Activated naive CD8-positive, alpha-beta T cell treated with anti-CD3 and anti-CD28 coated beads, Interleukin-2, amount 50 U/mL, for 24 hours (primary cell): Measurements from ENCODE around the gene FAP.

Experiments
- ATAC-seq: fragments of 150-1000 bp; cut with Tn5 transposase; one replicate; pipeline ENCODE4 v1.10.0; 2021
- DNase-seq: peaks from one replicate; pipeline ENCODE4 v3.0.0; 2021
- H3K27ac Mint-ChIP-seq: one replicate; pipeline ENCODE4 v1.8.0; 2021; ENCODE audit warnings: mild to moderate bottlenecking, mixed read lengths
- H3K27me3 Mint-ChIP-seq: one replicate; pipeline ENCODE4 v1.8.0; 2021; ENCODE audit warnings: mixed read lengths
- H3K36me3 Mint-ChIP-seq: one replicate; pipeline ENCODE4 v1.8.0; 2021; ENCODE audit warnings: low read depth, mixed read lengths
- H3K4me1 Mint-ChIP-seq: one replicate; pipeline ENCODE4 v1.8.0; 2021; ENCODE audit warnings: mixed read lengths
- H3K4me3 Mint-ChIP-seq: one replicate; pipeline ENCODE4 v1.8.0; 2021; ENCODE audit warnings: mild to moderate bottlenecking, moderate library complexity, mixed read lengths
- H3K9me3 Mint-ChIP-seq: one replicate; pipeline ENCODE4 v1.8.0; 2021; ENCODE audit warnings: mixed read lengths

The FAP gene

GRCh38 chr2:162254236-162254871 is 11.1 kb upstream of the FAP start:
- Mint-ChIP-seq H3K4me3 (no peak overlapping the region), H3K27me3 (no peaks in the 10 kb centered on the region), H3K4me1 (no peaks in the 10 kb centered on the region), H3K9me3 (no peaks in the 10 kb centered on the region), H3K36me3 (no peaks in the 10 kb centered on the region), H3K27ac (no peak overlapping the region)
- DNase-seq (no peak), ATAC-seq (no peak)

- no peaks in the 10 kb centered on the region for H3K36me3 Mint-ChIP-seq
- no peaks in the 10 kb centered on the region for H3K27me3 Mint-ChIP-seq
- DNase-seq (no peak), ATAC-seq (no peak)
- H3K4me3 Mint-ChIP-seq = no peak overlapping the region
- no peak overlapping the region for H3K27ac Mint-ChIP-seq
- no peaks in the 10 kb centered on the region for H3K4me1 Mint-ChIP-seq
- no peaks in the 10 kb centered on the region for H3K9me3 Mint-ChIP-seq
Measured at GRCh38 chr2:162253435-162253834, 10.2 kb upstream of the FAP start.

DNA sequence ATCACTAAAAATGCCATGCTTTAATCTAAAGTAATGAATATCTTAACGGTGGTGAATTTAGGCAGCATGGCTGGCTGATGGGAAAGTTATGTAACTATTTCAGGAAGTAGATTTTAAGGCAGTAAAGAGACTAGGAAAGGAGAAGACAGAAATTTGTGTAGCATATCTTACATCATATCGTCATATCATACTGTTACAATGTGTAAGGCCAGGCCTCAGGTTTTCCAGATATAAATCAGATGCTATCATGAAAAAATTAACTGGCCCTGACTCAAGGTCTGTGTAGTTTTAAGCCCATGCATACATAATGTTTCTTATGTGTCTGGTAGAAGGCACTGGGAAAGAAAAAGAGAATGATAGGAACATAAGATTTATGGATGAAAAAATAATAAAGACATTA is 8.9 kb upstream of the FAP start:
- no peak overlapping the region for H3K27ac Mint-ChIP-seq
- H3K36me3 Mint-ChIP-seq = no peaks in the 10 kb centered on the region
- no peaks in the 10 kb centered on the region for H3K4me1 Mint-ChIP-seq
- ATAC-seq = no peak
- peaks cover 4% of the 10 kb centered on the region for H3K27me3 Mint-ChIP-seq
- no peak overlapping the region for H3K4me3 Mint-ChIP-seq
- DNase-seq = no peak
- H3K9me3 Mint-ChIP-seq = no peaks in the 10 kb centered on the region

- Mint-ChIP-seq H3K27me3 (peaks cover 17% of the 10 kb centered on the region), H3K36me3 (no peaks in the 10 kb centered on the region), H3K9me3 (no peaks in the 10 kb centered on the region), H3K4me3 (no peak overlapping the region), H3K27ac (no peak overlapping the region), H3K4me1 (no peaks in the 10 kb centered on the region)
- ATAC-seq = no peak
- DNase-seq = no peak
Measured at GRCh38 chr2:162245781-162246180, 2.5 kb upstream of the FAP start.

DNA sequence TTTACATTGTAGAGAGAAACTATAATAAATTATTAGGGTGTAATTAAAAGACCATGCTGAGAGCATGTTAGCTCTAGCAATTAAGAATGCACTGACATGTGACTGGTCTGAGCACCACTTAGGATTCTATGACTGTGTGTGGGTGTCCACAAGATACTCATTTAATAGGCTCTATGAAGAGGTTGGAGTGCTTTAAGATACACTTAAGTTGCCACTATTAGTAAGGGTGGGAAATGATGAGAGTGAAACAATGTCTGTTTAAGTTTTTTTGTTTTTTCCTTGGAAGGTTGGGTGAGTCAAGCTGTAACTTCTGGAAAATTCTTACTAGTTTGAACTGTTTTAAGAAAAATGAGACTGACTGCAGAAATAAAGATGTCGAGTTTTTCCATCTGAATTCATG is 1.8 kb upstream of the FAP start:
- no peak overlapping the region for H3K4me3 Mint-ChIP-seq
- peaks cover 22% of the 10 kb centered on the region for H3K27me3 Mint-ChIP-seq
- no peak overlapping the region for H3K27ac Mint-ChIP-seq
- no peaks in the 10 kb centered on the region for H3K9me3 Mint-ChIP-seq
- no peaks in the 10 kb centered on the region for H3K36me3 Mint-ChIP-seq
- no peaks in the 10 kb centered on the region for H3K4me1 Mint-ChIP-seq
- DNase-seq (no peak), ATAC-seq (no peak)

- Mint-ChIP-seq H3K4me3 (no peak overlapping the region), H3K4me1 (no peaks in the 10 kb centered on the region), H3K27ac (no peak overlapping the region), H3K27me3 (peaks cover 22% of the 10 kb centered on the region), H3K36me3 (no peaks in the 10 kb centered on the region), H3K9me3 (no peaks in the 10 kb centered on the region)
- DNase-seq (no peak), ATAC-seq (no peak)
Measured at GRCh38 chr2:162244541-162245031, 1.3 kb upstream of the FAP start.

DNA sequence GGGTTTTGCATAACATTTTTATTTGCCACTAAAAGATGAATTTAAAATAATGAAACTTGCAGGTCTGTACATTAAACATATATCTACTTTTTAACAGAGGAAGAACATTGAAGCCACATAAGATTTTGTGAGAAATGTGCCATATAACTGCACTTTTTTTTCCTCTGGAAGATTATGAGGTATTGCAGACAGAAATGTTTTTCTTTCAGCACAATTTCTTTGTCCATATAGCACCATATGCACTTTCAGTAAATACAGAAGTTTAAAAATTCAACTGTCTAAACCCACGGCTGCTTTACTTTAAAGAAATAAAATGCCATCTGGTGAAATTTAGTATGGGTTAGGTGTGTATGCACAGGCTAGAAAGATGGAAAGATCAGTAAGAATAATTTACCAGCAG is 470 bp upstream of the FAP start:
- ATAC-seq = no peak
- no peak overlapping the region for H3K4me3 Mint-ChIP-seq
- DNase-seq = no peak
- H3K36me3 Mint-ChIP-seq = no peaks in the 10 kb centered on the region
- peaks cover 22% of the 10 kb centered on the region for H3K27me3 Mint-ChIP-seq
- no peaks in the 10 kb centered on the region for H3K4me1 Mint-ChIP-seq
- no peak overlapping the region for H3K27ac Mint-ChIP-seq
- H3K9me3 Mint-ChIP-seq = no peaks in the 10 kb centered on the region

GRCh38 chr2:162242586-162243280 is 512 bp downstream of the FAP start:
- Mint-ChIP-seq H3K9me3 (no peaks in the 10 kb centered on the region), H3K4me3 (no peak overlapping the region), H3K27me3 (peaks cover 23% of the 10 kb centered on the region), H3K27ac (no peak overlapping the region), H3K36me3 (no peaks in the 10 kb centered on the region), H3K4me1 (no peaks in the 10 kb centered on the region)
- DNase-seq (no peak), ATAC-seq (no peak)

GRCh38 chr2:162241571-162241970 is 1.7 kb downstream of the FAP start:
- Mint-ChIP-seq H3K27ac (no peak overlapping the region), H3K4me1 (no peaks in the 10 kb centered on the region), H3K9me3 (no peaks in the 10 kb centered on the region), H3K27me3 (peaks cover 24% of the 10 kb centered on the region), H3K4me3 (no peak overlapping the region), H3K36me3 (no peaks in the 10 kb centered on the region)
- DNase-seq = no peak
- ATAC-seq = no peak

DNA sequence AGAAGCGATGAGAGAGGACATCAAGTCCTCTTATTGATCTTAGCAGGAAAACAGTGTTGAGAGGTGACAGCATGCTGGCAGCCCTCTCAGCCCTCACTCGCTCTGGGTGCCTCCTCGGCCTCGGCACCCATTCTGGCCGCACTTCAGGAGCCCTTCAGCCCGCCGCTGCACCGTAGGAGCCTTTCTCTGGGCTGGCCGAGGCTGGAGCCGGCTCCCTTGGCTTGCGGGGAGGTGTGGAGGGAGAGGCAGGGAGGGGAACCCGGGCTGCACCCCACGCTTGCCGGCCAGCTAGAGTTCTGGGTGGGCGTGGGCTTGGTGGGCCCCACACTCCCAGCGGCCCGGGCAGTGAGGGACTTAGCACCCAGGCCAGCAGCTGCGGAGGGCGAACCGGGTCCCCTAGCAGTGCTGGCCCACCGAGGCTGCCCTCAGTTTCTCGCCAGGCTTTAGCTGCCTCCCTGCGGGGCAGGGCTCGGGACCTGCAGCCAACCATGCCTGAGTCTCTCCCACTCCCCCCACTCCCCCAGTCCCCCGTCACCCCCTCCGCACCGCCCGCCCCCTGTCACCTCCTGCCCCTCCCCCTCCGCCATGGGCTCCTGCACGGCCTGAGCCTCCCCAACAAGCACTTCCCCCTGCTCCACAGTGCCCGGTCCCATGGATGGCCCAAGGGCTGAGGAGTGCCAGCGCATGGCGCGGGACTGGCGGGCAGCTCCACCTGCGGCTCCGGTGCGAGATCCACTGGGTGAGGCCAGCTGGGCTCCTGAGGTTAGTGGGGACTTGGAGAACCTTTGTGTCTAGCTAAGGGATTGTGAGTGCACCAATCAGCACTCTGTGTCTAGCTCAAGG is 8.4 kb downstream of the FAP start:
- peaks cover 18% of the 10 kb centered on the region for H3K27me3 Mint-ChIP-seq
- H3K36me3 Mint-ChIP-seq = no peaks in the 10 kb centered on the region
- no peak overlapping the region for H3K27ac Mint-ChIP-seq
- ATAC-seq = no peak
- H3K4me1 Mint-ChIP-seq = no peaks in the 10 kb centered on the region
- no peaks in the 10 kb centered on the region for H3K9me3 Mint-ChIP-seq
- DNase-seq = no peak
- H3K4me3 Mint-ChIP-seq = no peak overlapping the region

DNA sequence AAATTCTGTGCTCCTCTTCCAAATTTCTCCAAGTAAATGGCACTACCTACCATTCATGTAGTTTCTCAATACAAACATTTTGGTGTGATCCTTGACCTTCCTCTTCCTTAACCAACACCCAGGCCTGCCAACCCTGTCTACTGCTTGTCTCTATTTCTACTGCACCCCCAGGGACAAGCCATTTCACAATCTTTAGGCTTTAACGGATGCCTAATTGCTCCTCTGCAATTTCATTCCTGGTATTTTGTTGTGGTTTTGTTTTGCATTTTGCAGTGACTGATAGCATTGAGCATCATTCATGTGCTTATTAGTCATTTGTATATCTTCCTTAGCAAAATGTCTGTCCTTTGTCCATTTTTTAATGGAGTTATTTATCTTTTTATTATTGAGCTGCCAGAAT is 10.0 kb downstream of the FAP start:
- Mint-ChIP-seq H3K36me3 (no peaks in the 10 kb centered on the region), H3K27ac (no peak overlapping the region)

GRCh38 chr2:162232671-162233070 is 10.6 kb downstream of the FAP start:
- Mint-ChIP-seq H3K4me1 (no peaks in the 10 kb centered on the region), H3K4me3 (no peak overlapping the region), H3K27ac (no peak overlapping the region), H3K27me3 (peaks cover 12% of the 10 kb centered on the region), H3K9me3 (no peaks in the 10 kb centered on the region), H3K36me3 (no peaks in the 10 kb centered on the region)
- ATAC-seq (no peak), DNase-seq (no peak)

More for the DNA sequence above, 10.0 kb downstream of the FAP start:
- Mint-ChIP-seq H3K27me3 (peaks cover 18% of the 10 kb centered on the region), H3K4me1 (no peaks in the 10 kb centered on the region), H3K4me3 (no peak overlapping the region), H3K9me3 (no peaks in the 10 kb centered on the region)
- ATAC-seq (no peak), DNase-seq (no peak)

- Mint-ChIP-seq H3K4me1 (no peaks in the 10 kb centered on the region), H3K4me3 (no peak overlapping the region), H3K27ac (no peak overlapping the region), H3K9me3 (no peaks in the 10 kb centered on the region), H3K36me3 (no peaks in the 10 kb centered on the region), H3K27me3 (peaks cover 12% of the 10 kb centered on the region)
- ATAC-seq (no peak), DNase-seq (no peak)
Measured at GRCh38 chr2:162232027-162232426, 11.2 kb downstream of the FAP start.

DNA sequence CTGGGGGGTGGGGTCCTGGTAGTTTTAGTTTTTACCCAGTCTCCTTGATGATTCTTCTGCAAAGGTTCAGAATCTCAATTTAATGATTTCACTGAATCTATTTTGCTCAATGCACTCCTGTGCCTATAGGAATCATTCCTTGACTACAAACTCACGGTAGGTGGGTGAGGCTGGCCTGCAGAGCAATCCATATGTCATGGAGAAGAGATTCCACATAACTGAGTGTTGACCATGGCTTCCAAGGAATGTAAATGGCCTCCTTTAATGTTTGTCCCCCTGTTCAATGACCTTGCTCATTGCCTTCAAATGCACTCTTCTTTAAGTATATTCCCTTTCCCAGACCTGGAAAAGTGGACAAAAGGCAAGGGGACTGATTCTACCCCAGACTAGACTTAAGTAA is 12.5 kb downstream of the FAP start:
- Mint-ChIP-seq H3K9me3 (no peaks in the 10 kb centered on the region), H3K4me3 (no peak overlapping the region), H3K27ac (no peak overlapping the region), H3K4me1 (no peaks in the 10 kb centered on the region), H3K36me3 (no peaks in the 10 kb centered on the region), H3K27me3 (peaks cover 11% of the 10 kb centered on the region)
- no peak for ATAC-seq
- DNase-seq = no peak

- no peak for DNase-seq
- Mint-ChIP-seq H3K9me3 (no peaks in the 10 kb centered on the region), H3K27ac (no peak overlapping the region), H3K27me3 (peaks cover 8% of the 10 kb centered on the region), H3K4me1 (no peaks in the 10 kb centered on the region), H3K36me3 (no peaks in the 10 kb centered on the region), H3K4me3 (no peak overlapping the region)
- no peak for ATAC-seq
Measured at GRCh38 chr2:162226836-162227235, 16.4 kb downstream of the FAP start.
